ENCODE data around the gene CDC42SE1.
"Not testable (repeated sequence)": the region's sequence is repeated elsewhere in the genome, so short reads cannot be mapped to it uniquely, and the experiment has no call there.

Gene CDC42SE1, protein sequence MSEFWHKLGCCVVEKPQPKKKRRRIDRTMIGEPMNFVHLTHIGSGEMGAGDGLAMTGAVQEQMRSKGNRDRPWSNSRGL

DNA sequence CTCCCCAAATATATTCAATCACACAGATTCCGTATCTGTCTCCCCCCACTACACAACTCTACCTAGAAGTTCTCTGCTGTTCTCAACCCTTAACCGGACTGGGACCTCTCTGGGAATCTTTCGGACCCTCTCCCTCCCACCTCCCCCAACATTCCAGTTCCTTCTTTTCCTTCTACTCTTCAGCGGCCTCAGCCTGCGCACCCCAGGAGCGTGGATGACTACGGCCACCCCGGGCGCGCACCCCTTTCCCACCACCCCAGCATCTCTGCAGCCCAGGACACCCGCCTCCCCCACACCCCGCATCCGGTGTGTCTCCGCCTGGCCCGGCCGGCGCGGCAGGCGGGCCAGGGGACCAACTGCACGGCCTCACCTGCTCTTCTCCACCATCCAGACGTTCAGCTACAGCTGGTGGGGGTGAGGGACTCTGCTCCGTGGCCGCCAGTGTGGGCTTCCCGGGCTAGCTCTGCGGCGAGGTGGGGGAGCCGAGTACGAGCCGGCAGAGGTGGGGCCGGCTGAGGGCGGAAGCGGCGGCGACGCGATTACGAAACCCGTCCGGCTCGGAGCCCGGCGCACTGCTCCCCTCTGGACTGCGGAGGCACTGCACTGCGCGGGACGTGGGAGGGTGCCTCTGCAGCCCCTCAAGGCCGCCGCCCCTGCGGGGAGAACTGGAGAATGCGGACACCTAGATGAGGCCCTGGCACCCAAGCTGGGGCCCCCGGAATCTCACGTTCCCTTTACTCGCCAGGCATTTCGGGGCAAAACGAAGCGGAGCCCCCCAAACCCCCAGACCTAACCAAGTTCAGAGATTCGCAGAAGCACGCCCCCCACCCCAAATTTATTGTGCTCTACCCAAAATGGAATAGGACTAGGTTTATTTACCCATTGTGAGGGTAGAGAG, at the start of gene CDC42SE1:
TSS of gene CDC42SE1 (minus strand) at position 514 of the 898 bp plus-strand sequence. CDS start 3,892 bp downstream, outside the sequence.
- peak; percentile 88 for DNase-seq (ENCODE audit: low spot score)

DNA sequence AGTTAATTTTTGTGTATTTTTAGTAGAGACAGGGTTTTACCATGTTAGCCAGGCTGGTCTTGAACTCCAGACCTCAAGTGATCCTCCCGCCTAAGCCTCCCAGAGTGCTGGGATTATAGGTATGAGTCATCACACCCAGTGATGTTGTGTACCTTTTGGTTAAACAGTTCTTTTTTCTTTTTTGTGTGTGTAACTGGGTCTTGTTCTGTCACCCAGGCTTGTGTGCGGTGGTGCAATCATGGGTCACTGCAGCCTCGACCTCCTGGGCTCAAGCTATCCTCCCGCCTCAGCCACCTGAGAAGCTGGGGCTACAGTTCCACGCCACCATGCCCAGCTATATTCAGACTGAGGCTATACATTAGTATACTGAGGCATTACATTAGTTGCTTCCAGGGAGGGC, 48.9 kb upstream of the CDC42SE1 start:
- no peak for DNase-seq (ENCODE audit: low spot score)

- no peak for DNase-seq (ENCODE audit: low spot score)
Measured at GRCh38 chr1:151106894-151107293, 47.5 kb upstream of the CDC42SE1 start.

- no peak for DNase-seq (ENCODE audit: low spot score)
Measured at GRCh38 chr1:151104630-151105029, 45.2 kb upstream of the CDC42SE1 start.

DNA sequence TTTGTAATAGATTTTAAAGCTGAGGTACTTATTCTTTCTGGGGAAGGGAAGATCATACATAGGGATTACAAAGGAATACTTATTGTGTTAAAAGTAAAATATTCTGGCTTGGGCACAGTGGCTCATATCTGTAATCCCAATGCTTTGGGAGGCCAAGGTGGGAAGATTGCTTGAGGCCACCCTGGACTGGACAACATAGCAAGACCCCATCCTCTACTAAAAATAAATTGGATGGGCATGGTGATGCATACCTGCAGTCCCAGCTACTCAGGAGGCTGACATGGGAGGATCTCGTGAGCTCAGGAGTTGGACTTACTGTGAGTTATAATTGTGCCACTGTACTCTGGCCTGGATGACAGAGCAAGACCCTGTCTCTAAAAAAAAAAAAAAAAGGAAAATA, 38.7 kb upstream of the CDC42SE1 start:
- no peak for DNase-seq (ENCODE audit: low spot score)

DNA sequence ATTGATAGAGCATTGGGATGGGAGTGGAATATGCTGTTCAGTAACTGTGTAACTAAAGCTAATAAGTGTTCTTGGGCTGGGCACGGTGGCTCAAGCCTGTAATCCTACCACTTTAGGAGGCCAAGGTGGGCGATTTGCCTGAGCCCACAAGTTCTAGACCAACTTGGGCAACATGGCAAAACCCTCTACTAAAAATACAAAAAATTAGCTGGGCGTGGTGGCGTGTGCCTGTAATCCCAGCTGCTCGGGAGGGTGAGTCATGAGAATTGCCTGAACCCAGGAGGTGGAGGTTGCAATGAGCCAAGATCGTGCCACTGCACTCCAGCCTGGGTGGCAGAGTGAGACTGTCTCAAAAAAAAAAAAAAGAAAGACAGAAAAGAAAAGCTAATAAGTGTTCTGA, 38.0 kb upstream of the CDC42SE1 start:
- not testable (repeated sequence) for DNase-seq (ENCODE audit: low spot score)

DNA sequence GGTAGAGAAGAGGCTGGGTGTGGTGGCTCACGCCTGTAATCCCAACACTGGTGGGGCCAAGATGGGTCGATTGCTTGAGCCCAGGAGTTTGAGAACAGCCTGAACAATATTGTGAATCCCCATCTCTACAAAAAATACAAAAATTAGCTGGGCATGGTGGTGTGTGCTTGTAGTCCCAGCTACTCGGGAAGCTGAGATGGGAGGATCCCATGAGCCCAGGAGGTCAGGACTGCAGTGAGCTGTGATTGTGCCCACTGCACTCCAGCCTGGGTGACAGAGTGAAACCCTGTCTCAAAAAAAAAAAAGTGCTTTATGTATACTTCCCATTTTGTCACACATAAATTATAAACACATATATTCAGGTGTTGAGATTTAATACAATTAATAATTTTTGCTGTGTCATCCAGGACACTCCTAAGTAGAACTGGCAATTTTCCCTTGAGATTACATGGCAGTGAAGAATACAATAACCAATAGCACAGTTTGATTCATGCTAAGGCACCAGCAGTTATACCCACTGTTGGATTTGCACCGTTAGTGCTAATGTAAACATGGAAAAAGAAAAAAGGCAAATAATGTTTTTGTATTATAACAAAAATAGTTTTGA, 26.6 kb upstream of the CDC42SE1 start:
- no peak for DNase-seq (ENCODE audit: low spot score)

DNA sequence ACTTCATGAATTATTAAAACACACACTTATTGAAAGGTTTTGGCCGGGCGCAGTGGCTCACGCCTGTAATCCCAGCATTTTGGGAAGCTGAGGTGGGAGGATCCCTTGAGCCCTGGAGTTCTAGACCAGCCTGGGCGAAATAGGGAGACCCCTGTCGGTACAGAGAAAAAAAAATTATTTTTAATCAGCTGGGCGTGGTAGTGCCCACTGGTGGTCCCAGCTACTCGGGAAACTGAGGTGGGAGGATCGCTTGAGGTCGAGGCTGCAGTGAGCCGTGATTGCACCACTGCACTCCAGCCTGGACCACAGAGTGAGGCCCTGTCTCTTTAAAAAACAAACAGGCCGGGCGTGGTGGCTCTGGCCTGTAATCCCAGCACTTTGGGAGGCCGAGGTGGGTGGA, 12.8 kb upstream of the CDC42SE1 start:
- no peak for DNase-seq (ENCODE audit: low spot score)

DNA sequence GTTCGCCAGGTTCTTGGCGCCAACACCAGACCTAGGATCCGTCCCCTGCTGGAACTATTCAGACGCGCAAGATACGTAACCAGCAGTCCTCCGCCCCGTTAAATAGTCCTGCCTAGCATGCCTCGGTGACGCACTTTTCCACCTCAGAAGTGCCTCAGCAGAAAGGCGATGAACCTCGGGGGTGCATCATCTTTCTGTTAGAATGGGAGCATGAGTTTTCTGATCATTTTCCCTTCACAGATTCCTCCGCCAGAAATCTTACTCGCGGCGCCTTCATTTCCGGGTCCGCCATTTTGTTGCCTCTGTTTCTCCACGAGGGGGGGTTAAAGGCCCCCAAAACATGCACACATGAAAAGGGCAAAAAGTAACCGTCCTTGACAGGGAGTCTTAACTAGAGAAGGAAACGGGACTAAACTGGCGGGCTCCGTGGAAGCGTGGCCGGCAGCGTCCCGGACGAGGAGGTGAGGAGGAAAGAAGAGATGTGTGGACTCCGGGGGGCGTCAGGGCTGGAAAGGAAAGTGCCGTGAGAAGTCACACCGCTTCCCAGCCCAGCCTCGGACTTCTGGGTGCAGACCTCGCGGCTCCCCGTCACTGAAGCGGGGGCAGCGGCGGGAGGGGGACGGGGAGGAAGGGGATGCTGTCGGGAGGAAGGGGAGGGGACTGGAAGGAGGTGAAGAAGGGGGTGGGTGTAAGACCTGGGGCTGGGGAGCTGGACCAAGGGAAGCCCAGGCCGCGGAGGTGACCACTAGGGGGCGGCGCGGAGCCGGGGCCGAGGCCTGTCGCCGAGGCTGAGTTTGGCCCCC, 11.3 kb upstream of the CDC42SE1 start, which contains the start of gene GABPB2:
TSS of gene GABPB2 (plus strand) at position 288 of the 803 bp plus-strand sequence. CDS start 17,429 bp downstream, outside the sequence.
- peak; percentile 93 for DNase-seq (ENCODE audit: low spot score)

GRCh38 chr1:151069103-151069486, 9.7 kb upstream of the CDC42SE1 start:
- DNase-seq (ENCODE audit: low spot score) = no peak

- DNase-seq (ENCODE audit: low spot score) = no peak
Measured at GRCh38 chr1:151067185-151067584, 7.8 kb upstream of the CDC42SE1 start.

- DNase-seq (ENCODE audit: low spot score) = no peak
Measured at GRCh38 chr1:151065089-151065645, 5.7 kb upstream of the CDC42SE1 start.

GRCh38 chr1:151062741-151063371, 3.4 kb upstream of the CDC42SE1 start:
- DNase-seq (ENCODE audit: low spot score) = no peak

GRCh38 chr1:151061704-151062103, 2.3 kb upstream of the CDC42SE1 start:
- DNase-seq (ENCODE audit: low spot score) = no peak

- DNase-seq (ENCODE audit: low spot score) = no peak
Measured at GRCh38 chr1:151060657-151061421, 1.4 kb upstream of the CDC42SE1 start.

DNA sequence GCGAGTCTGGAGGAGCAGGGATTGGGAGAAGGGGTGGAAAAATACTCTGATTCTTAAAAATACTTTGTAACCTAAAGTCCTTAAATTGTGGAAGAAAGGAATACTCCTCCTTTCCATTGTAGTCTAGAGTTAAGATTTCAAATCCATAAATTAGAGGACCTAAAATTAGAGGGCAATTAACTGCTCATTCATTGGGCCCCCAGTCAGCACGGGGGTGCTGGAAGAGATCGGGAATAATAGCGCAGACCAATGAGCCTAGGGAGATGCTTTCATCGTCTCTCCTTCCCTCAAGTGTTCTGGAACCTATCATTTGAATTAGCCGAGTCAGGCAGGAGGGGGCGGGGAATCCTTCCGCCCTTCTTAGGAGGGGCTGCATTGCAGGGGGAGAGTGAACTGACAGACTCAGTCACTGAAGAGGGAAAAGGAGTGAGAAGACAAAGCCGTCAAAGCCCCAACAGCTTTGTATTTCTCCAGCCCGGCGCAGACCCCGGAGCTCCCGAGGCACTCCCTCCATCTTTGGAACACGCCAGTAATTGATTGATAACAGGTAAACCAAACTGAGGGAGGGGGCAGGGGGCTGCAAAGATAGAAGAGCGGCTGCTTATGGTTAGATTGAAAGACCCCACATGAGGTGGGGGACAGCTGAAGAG, 710 bp upstream of the CDC42SE1 start, which contains the start of gene MLLT11:
TSS of gene MLLT11 (plus strand) at position 391 of the 650 bp plus-strand sequence. CDS start 6,828 bp downstream, outside the sequence.
- DNase-seq (ENCODE audit: low spot score) = no peak

GRCh38 chr1:151058692-151059091, 730 bp downstream of the CDC42SE1 start:
- DNase-seq (ENCODE audit: low spot score) = peak; percentile 6

GRCh38 chr1:151056149-151056548, 3.3 kb downstream of the CDC42SE1 start:
- DNase-seq (ENCODE audit: low spot score) = peak; percentile 43

GRCh38 chr1:151055581-151055980, 3.8 kb downstream of the CDC42SE1 start:
- no peak for DNase-seq (ENCODE audit: low spot score)

DNA sequence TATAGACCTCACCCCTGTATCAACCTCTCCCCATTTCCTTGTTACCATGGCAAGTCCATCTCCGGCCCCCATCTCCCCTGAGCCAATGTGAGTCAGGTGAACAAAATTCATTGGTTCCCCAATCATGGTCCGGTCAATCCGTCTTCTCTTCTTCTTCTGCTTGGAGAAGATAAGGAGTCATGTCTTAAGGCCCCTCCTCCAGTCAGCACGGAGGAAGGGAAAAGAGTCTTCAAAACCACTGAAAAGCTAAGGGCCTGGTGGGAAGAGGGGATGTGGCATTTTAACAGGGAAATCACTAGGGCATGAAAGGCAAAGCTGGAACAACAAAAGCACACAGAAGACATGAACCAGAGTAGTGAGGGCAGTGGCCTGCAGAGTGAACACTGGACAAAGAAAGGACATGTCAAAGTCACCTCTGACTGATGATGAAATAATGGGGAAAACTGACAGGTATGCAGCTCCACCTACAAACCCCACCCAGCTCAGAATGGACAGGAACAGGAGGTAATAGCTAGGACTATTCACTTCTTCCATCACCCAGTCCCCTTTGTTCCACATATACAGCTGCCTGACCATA, 4.4 kb downstream of the CDC42SE1 start:
- no peak for DNase-seq (ENCODE audit: low spot score)

Data from activated CD4-positive, alpha-beta T cell treated with anti-CD3 and anti-CD28 coated beads, Interleukin-2, Interleukin-4, amounts not matched to agents 100 ng/mL and 50 ng/mL, durations not matched to agents 16 hours and 8 hours (primary cell).